Measurements from ENCODE around the gene PLXNA4. TPM values are rescaled to one million over a fixed set of nuclear protein-coding genes. Genes with fewer than 3 reads are reported as not detected.
A peak's percentile ranks its signal among the peaks of the same experiment; 100 is the strongest.

The PLXNA4 gene
- total and polyA plus RNA-seq, 2 donors from 2014 or later: 0.17 to 3.5 TPM

- DNase-seq: peak in 1 of 5 donors; percentile 21
- H3K9ac ChIP-seq (ENCODE audit: low read length in 3 of 3): no peak overlapping the region
Observed at GRCh38 chr7:132417103-132417906, 159.0 kb downstream of the PLXNA4 start.

GRCh38 chr7:132416395-132416794 is 159.9 kb downstream of the PLXNA4 start:
- intact Hi-C loops (cut with DNase I): no loop called here
- FAIRE-seq: no peak
- H3K4me1 ChIP-seq (ENCODE audit: control insufficient read depth in 2 of 3, insufficient read depth in 2 of 3, low read depth in 1 of 3, low read length in 3 of 3): peaks cover 0 to 3% (median 0%) of the 10 kb centered on the region in 3 donors

More at GRCh38 chr7:132417103-132417906, 159.0 kb downstream of the PLXNA4 start:
- intact Hi-C loops (cut with DNase I): no loop called here
- Histone ChIP-seq H3K27ac (ENCODE audit: low read depth in 2 of 2, low read length in 2 of 2) (no peak overlapping the region), H3K4me1 (ENCODE audit: control insufficient read depth in 2 of 3, insufficient read depth in 2 of 3, low read depth in 1 of 3, low read length in 3 of 3) (peaks cover 0 to 3% (median 0%) of the 10 kb centered on the region in 3 donors), H3K36me3 (ENCODE audit: control insufficient read depth in 2 of 3, insufficient read depth in 3 of 3, low read length in 3 of 3) (no peaks in the 10 kb centered on the region), H3K9me3 (ENCODE audit: control insufficient read depth in 2 of 3, insufficient read depth in 1 of 3, low read length in 3 of 3) (no peaks in the 10 kb centered on the region), H3K4me3 (ENCODE audit: low read length in 3 of 3) (no peak overlapping the region), H3K27me3 (ENCODE audit: control insufficient read depth, insufficient read depth, low read length) (no peaks in the 10 kb centered on the region)
- FAIRE-seq: no peak
- no peak for TF ChIP-seq CTCF (IDR thresholded peaks at IDR 0.05; ENCODE audit: borderline replicate concordance, extremely low read depth, insufficient read depth)

GRCh38 chr7:132415259-132415658 is 161.0 kb downstream of the PLXNA4 start:
- intact Hi-C loops (cut with DNase I): no loop called here
- no peak for TF ChIP-seq CTCF (IDR thresholded peaks at IDR 0.05; ENCODE audit: borderline replicate concordance, extremely low read depth, insufficient read depth)
- Histone ChIP-seq H3K27me3 (ENCODE audit: control insufficient read depth, insufficient read depth, low read length) (no peaks in the 10 kb centered on the region), H3K9me3 (ENCODE audit: control insufficient read depth in 2 of 3, insufficient read depth in 1 of 3, low read length in 3 of 3) (no peaks in the 10 kb centered on the region), H3K36me3 (ENCODE audit: control insufficient read depth in 2 of 3, insufficient read depth in 3 of 3, low read length in 3 of 3) (no peaks in the 10 kb centered on the region), H3K27ac (ENCODE audit: low read depth in 2 of 2, low read length in 2 of 2) (no peak overlapping the region), H3K9ac (ENCODE audit: low read length in 3 of 3) (no peak overlapping the region), H3K4me1 (ENCODE audit: control insufficient read depth in 2 of 3, insufficient read depth in 2 of 3, low read depth in 1 of 3, low read length in 3 of 3) (peaks cover 0 to 3% (median 0%) of the 10 kb centered on the region in 3 donors), H3K4me3 (ENCODE audit: low read length in 3 of 3) (no peak overlapping the region)
- no peak for FAIRE-seq
- DNase-seq: no peak

More at GRCh38 chr7:132416395-132416794, 159.9 kb downstream of the PLXNA4 start:
- Histone ChIP-seq H3K9me3 (ENCODE audit: control insufficient read depth in 2 of 3, insufficient read depth in 1 of 3, low read length in 3 of 3) (no peaks in the 10 kb centered on the region), H3K27me3 (ENCODE audit: control insufficient read depth, insufficient read depth, low read length) (no peaks in the 10 kb centered on the region), H3K9ac (ENCODE audit: low read length in 3 of 3) (no peak overlapping the region), H3K4me3 (ENCODE audit: low read length in 3 of 3) (no peak overlapping the region), H3K36me3 (ENCODE audit: control insufficient read depth in 2 of 3, insufficient read depth in 3 of 3, low read length in 3 of 3) (no peaks in the 10 kb centered on the region), H3K27ac (ENCODE audit: low read depth in 2 of 2, low read length in 2 of 2) (no peak overlapping the region)
- DNase-seq: no peak
- TF ChIP-seq CTCF (IDR thresholded peaks at IDR 0.05; ENCODE audit: borderline replicate concordance, extremely low read depth, insufficient read depth): no peak
